GM19467 (cell line): ENCODE results near the gene ACTA2.
A peak's percentile ranks its signal among the peaks of the same experiment; 100 is the strongest.

Experiments
- ATAC-seq: cut with Tn5 transposase; IDR thresholded peaks from one replicate; pipeline ENCODE4 v1.9.1; 2021; ENCODE audit warnings: mild to moderate bottlenecking, moderate library complexity; ENCODE audit not compliant: unreplicated experiment

The ACTA2 gene

DNA sequence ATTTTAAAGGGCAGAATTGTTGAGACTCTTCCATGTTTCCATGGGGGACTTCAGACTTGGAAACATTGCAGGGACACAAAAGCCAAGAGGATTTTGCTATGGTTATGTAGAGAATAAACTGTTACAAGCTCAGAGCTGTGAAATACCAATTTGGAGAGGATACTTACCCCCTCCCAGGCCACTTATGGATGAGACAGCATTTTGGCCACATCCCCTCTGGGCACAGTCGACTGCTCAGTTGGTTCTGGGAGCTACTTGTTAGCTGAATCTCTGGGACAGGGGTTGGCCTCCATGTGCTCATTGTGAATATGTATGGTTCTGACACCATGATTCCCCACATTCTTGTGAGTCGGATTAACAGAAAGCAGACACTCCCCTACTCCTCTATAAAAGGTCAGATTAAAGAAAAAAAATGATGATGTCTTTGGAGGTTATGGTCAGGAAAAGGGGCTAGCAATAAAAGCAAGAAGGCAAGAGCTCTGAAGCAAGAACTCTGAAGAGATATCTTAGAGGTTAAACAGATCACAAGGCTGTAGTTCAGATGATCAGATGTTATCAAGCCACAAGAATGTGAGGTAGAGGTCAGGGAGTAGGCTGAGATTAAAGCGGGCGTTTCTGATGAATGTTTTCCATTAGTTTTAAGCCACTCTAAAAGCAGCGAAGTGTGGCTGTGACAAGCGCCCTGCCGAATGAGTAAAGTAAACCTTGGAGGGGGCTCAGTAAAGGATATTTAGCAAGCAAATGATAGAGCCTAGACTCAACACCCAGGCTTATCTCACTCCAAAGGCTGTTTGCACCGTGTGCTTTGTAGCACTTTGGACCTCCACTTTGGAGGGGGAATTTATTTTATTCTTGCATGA lies 55.3 kb downstream of the ACTA2 start:
- ATAC-seq: no peak

- ATAC-seq: no peak
Observed at GRCh38 chr10:88896372-88896993, 56.1 kb downstream of the ACTA2 start.

- no peak for ATAC-seq
Observed at GRCh38 chr10:88895250-88895649, 57.3 kb downstream of the ACTA2 start.

DNA sequence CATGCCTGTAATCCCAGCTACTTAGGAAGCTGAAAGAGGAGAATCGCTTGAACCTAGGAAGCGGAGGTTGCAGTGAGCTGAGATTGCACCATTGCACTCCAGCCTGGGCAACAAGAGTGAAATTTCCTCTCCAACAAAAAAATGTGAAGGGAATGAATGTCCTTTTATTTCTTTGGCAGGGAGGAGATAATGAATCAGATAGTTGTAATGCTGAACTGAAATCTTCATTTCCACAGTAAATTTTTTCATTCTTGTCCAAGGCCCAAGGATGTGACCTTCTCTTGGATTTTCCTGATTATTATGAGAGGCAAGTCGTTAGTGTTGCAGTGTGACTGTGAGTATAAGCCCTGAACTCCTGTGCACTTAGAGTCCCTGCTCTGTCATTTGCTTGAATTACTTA lies 59.0 kb downstream of the ACTA2 start:
- no peak for ATAC-seq

DNA sequence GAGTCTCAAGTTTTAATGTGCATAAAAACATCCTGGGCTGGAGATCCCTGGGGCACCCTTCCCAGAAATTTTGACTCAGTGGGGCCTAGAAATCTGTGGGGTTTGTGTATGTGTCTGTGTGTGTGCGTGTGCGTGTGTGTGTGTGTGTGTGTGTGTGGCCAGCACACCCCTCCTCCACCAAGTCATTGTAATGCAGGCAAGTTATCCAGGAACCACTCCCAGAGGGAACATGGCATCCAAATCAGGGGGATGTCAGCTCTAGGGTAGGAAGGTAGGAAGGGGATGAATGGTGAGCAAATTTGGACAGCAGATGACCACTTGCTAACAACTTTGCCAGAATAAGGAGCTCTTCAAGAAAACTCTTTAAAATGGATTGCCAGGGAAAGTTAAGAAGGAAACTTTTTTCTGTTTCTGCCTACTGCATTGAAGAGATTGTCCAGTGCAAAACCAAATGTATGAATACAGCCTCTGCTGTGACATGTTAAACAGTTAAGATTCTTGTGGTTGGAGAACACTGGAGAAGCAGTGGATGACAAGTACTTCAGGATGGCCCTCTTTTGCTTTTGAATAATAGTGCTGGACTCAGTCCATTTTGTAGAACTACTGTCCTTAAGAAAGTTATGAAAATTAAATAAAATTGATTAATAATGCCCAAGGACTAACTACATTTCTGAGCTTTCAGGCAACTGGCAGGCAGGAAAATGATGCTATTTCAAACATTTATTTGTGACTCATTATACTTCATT lies 60.2 kb downstream of the ACTA2 start:
- no peak for ATAC-seq

- ATAC-seq: no peak
Observed at GRCh38 chr10:88890681-88891381, 61.7 kb downstream of the ACTA2 start.

DNA sequence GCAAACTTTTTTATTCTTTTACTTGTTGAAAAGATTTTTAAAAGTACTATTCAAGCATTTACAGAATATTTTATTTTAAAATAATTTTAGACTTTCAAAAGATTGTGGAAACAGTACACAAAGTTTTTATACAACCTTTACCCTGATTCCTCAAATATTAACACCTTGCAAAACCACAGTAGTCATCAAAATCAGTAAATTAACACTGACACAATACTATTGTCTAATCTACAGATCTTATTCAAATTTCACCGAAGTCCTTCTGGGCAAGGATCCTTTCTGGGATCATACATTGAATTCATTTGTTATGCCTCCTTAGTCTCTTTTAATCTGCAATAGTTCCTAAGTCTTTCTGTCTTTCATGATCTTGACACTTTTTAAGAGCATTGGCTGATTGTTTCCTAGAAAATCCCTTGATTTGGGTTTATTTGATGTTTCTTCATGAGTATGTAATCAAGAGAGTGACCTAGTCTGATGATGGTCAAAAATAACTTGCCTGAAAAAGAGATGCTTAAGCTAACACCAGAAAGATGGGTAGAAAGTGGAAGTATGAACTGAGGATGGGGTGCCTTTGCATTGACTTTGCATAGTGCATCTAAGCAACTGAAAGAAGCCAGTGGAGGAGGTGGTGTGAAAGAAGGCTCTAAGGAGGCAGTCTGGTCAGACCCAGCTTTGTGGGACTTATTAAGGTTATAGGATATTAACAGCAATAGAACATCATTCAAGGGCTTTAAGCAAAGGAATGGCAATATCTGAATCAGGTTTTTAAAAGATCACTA lies 62.8 kb downstream of the ACTA2 start:
- ATAC-seq: no peak

DNA sequence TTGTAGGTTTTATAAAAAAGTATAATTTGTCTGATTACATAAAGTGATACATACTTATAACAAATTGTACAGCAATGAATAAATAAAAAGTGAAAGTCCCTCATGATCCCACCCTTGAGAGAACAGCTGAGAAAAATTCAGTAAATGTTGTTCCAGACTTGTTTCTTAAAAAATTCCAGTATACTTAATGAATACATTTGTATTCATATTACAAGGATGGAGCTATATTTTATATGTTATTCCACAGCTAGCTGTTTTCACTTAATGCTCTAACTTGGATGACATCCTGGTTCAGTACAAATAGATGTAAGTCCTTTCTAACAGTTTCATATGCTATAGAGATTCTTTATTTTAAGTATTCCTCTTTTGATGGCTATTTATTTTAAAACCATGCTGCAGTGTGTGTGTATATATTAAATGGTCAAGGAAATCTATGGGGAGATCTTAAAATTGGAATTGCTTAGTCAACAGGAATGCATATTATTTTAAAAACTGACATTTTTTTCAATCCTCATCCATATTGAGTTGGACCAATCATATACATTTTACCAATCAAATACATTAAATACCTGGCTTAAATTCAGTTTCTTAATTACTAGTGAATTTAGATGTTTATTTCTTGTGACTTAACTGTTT lies 63.6 kb downstream of the ACTA2 start:
- no peak for ATAC-seq

DNA sequence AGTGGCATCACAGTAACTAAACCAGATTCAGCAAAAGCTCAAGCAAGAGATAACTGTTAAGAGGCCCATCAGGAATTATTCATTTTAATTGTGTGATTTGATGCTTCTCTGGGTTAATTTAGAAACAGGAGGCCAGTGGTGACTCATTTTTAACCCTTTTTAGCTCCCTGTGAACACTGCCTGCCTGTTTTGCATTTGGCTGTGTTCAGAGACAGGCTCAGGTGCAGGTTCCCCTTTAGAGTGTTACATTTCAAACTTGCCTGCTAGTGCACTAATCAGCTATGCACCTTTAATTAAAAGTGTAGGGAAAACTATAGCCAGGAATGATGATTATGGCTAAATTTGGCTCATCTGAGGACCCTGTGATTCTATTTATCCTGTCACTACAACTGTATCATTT lies 66.0 kb downstream of the ACTA2 start:
- peak; percentile 46 for ATAC-seq
